ENCODE measurements around the gene OR51B5.
"Not testable (repeated sequence)": the region's sequence is repeated elsewhere in the genome, so short reads cannot be mapped to it uniquely, and the experiment has no call there.

The OR51B5 gene

GRCh38 chr11:5335170-5335569 is 8.2 kb downstream of the OR51B5 start:
- DNase-seq (ENCODE audit: low spot score) = no peak

- no peak for DNase-seq (ENCODE audit: low spot score)
These were observed 19.1 kb downstream of the OR51B5 start, which contains the start of gene OR51B2 for GRCh38 chr11:5324197-5324596. Gene OR51B2 (minus strand): TSS chr11:5324297. CDS start chr11:5324297, 0 bp downstream.

GRCh38 chr11:5317292-5317691 is 26.0 kb downstream of the OR51B5 start:
- no peak for DNase-seq (ENCODE audit: low spot score)

DNA sequence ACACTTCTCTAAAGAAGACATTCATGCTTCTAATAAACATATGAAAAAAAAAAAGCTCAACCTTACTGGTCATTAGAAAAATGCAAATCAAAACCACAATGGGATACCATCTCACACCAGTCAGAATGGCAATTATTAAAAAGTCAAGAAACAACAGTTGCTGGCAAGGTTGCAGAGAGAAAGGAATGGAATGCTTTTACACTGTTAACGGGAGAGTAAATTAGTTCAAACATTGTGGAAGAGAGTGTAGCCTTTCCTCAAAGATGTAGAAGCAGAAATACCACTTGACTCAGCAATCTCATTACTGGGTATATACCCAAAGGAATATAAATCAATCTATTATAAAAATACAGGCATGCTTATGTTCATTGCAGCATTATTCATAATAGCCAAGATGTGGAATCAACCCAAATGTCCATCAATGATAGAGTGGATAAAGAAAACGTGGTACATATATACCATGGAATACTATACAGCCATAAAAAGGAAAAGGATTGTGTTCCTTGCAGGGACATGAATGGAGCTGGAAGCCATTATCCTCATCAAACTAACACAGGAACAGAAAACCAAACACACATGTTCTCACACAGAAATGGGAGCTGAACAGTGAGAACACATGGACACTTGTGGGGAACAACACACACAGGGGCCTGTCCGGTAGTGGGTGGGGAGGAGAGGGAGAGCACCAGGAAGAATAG is 29.8 kb downstream of the OR51B5 start:
- not testable (repeated sequence) for DNase-seq (ENCODE audit: low spot score)

DNA sequence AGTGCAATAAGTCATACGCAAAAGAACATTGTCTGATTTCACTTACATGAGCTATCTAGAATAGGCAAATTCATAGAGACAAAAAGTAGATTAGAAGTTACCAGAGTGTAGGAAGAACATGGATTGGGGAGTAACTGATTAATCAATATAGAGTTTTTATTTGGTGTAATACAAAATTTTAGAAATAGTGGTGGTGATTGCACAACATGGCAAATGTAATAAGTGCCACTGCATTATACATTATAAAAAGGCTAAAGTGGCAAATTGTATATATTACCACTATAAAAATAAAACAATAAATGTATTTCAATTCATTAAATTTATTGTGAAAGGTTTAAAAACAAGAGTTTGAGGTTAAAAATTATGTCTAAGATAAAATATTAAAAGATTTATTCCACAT is 32.9 kb downstream of the OR51B5 start:
- no peak for DNase-seq (ENCODE audit: low spot score)

GRCh38 chr11:5307256-5308019 is 35.9 kb downstream of the OR51B5 start:
- DNase-seq (ENCODE audit: low spot score) = no peak

DNA sequence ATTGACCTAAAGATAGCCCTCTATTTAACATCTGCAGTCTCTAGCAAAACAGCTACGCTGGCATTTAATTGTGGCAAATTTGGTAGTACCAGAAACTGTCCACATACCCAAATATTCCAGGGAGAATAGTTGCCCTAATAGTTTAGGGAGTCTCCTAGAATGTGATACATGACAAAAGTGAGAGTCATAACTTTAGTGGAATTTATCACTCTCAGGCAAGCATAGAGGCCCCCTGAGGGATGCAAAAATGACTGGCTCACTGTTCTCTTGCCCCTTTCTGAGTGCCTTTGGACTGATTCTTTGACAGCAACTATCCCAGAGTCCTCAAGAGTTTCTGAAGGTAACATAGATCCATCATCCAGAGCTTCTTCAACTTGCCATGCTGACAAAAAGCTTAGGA is 39.3 kb downstream of the OR51B5 start:
- no peak for DNase-seq (ENCODE audit: low spot score)

- no peak for DNase-seq (ENCODE audit: low spot score)
These were observed 39.7 kb downstream of the OR51B5 start for GRCh38 chr11:5303626-5304025.

GRCh38 chr11:5301846-5302245 is 41.5 kb downstream of the OR51B5 start, which contains the start of gene OR51B4:
Gene OR51B4 (minus strand): TSS chr11:5301946. CDS start chr11:5301946, 0 bp downstream.
- DNase-seq (ENCODE audit: low spot score) = no peak

DNA sequence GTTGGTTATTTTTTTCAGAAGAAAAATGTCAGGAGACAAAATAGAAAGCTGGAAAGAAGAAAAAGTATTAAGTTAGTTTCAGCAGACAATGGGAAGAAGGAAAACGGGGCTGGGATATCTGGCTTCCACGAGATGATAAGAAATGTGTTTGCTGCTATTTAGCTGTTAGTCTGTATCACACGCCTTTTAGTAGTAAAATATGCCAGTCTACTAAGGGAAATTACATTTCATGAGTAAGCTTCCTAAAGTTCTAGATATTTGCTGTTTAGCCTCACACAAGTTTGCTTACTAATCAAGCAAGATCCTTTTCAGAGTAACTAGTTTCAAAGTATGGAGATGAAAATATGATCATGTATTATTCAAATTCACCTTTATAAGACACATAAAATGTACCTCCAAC is 43.1 kb downstream of the OR51B5 start:
- no peak for DNase-seq (ENCODE audit: low spot score)

DNA sequence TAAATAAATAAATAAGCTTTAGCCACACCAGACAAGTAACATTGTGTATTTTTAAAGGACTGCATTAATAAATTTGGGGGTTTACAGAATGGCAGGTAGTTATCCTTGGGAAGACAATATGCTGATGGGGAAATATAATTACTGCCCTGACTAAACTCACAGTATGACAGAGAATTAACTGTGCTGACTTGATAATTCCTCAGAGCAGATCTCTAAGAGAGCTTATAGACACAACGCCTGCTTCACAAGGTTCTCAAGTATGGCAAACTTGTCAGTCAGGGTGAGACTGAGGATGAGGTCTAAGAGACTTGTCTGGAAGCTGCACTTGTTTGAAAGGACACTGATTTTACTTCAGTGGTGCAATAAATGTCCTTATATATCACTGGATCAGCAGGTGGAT is 44.9 kb downstream of the OR51B5 start:
- no peak for DNase-seq (ENCODE audit: low spot score)

DNA sequence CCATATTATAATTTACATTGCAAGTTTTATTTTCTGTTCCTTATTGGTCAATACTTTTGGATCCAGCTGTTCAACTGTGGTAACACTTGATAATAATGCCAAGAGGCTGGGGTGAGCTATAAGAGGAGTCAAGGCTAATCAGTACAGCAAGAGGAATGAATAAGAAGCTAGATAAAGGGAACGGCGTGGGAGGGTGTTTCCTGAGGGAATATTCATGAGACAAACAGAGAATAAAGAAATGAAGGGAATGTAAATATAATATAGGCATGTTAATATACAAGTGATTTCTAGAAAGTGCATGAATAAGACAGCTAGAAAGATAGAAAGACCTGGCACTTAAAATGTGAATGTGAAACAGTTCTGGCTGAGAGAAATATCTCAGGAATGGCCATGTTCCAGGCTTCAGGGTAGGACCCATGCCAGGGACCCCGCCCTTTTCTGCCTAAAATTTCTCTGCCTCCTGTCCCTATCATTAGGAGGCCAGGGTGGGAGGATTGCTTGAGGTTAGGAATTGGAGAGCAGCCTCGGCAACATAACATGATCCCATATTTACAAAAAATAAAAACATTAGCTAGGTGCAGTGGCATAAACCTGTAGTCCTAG is 45.5 kb downstream of the OR51B5 start:
- DNase-seq (ENCODE audit: low spot score) = no peak

GRCh38 chr11:5294342-5294995 is 48.9 kb downstream of the OR51B5 start:
- not testable (repeated sequence) for DNase-seq (ENCODE audit: low spot score)

DNA sequence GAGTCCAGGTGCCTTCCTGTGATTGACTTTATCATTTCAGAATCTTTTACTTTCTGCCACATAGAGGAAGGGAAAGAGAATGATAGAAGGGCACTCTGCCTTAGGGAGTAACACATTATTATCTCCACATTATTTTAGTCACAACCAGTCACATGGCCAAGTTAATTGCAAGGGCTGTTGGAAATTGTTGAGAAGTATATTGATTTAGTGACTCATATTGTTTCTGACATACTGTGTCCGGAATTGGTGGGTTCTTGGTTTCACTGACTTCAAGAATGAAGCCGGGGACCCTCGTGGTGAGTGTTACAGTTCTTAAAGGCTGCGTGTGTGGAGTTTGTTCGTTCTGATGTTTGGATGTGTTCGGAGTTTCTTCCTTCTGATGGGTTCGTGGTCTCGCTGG is 50.3 kb downstream of the OR51B5 start:
- DNase-seq (ENCODE audit: low spot score) = no peak

All from CD4-positive, alpha-beta T cell treated with Interleukin-15 for 4 hours (primary cell).